H1 (cell line): ENCODE measurements around the gene SLC12A8.

ENCODE experiments used
- CTCF ChIP-seq, 3 experiments: IDR thresholded peaks; 1 replicate in 2 of 3; 2 replicates in 1 of 3; pipeline versions ENCODE4 v1.5.1 to v1.6.1; 2011; ENCODE audit warnings: low read length in 3 of 3, mild to moderate bottlenecking in 3 of 3, inconsistent platforms in 2 of 3, low read depth in 1 of 3, moderate library complexity in 1 of 3; ENCODE audit not compliant: insufficient read depth in 1 of 3; ENCODE audit errors: control extremely low read depth in 1 of 3
- EZH2 ChIP-seq: fragments of 200-600 bp; sonication (generic); IDR thresholded peaks from 2 replicates; pipeline ENCODE4 v1.7.1; 2012; ENCODE audit warnings: low read depth, mild to moderate bottlenecking, moderate library complexity, low read length, inconsistent platforms; ENCODE audit not compliant: severe bottlenecking
- GTF2F1 ChIP-seq: IDR thresholded peaks from 2 replicates; pipeline ENCODE4 v1.6.1; 2012; ENCODE audit warnings: low read depth, low read length, improper control_type of control experiment, borderline replicate concordance
- HDAC2 ChIP-seq, 2 experiments: fragments of 300-600 bp in 1 of 2; sonication (generic) in 1 of 2; IDR thresholded peaks; 2 replicates each; pipeline ENCODE4 v1.6.1; 2011 to 2012; ENCODE audit warnings: low read depth in 2 of 2, low read length in 2 of 2, mild to moderate bottlenecking in 2 of 2, moderate library complexity in 2 of 2, borderline replicate concordance in 1 of 2, inconsistent platforms in 1 of 2
- KDM1A ChIP-seq: fragments of 200-600, 300-600 bp; sonication (generic); IDR thresholded peaks from 2 replicates; pipeline ENCODE4 v1.7.1; 2016; ENCODE audit warnings: mild to moderate bottlenecking, low read length, borderline replicate concordance
- POLR2A ChIP-seq, 2 experiments: IDR thresholded peaks; 1 replicate in 1 of 2; 2 replicates in 1 of 2; pipeline ENCODE4 v1.6.1; 2011; ENCODE audit warnings: low read depth in 2 of 2, low read length in 2 of 2, mild to moderate bottlenecking in 2 of 2; ENCODE audit errors: control extremely low read depth in 1 of 2
- POLR2AphosphoS5 ChIP-seq: IDR thresholded peaks from 2 replicates; pipeline ENCODE4 v1.6.1; 2011; ENCODE audit warnings: low read depth, low read length
- SIN3A ChIP-seq, 2 experiments: IDR thresholded peaks in 1 of 2; conservative IDR thresholded peaks in 1 of 2; 2 replicates each; pipeline ENCODE4 v1.6.1; 2011 to 2012; ENCODE audit warnings: low read length in 2 of 2, improper control_type of control experiment in 1 of 2, low read depth in 1 of 2, mild to moderate bottlenecking in 1 of 2
- TAF1 ChIP-seq: IDR thresholded peaks from 2 replicates; pipeline ENCODE4 v1.6.1; 2011; ENCODE audit warnings: mild to moderate bottlenecking, low read depth, low read length

- no peak for TF ChIP-seq CTCF (IDR thresholded peaks at IDR 0.05; ENCODE audit: control extremely low read depth in 1 of 3, insufficient read depth in 1 of 3, low read depth in 1 of 3, low read length in 3 of 3)
- TF ChIP-seq HDAC2 (IDR thresholded peaks at IDR 0.05; ENCODE audit: borderline replicate concordance in 1 of 2, low read depth in 2 of 2, low read length in 2 of 2) = no peak
- TF ChIP-seq POLR2A (IDR thresholded peaks at IDR 0.05; ENCODE audit: control extremely low read depth in 1 of 2, low read depth in 2 of 2, low read length in 2 of 2) = no peak
- no peak for TF ChIP-seq GTF2F1
- no peak for TF ChIP-seq EZH2
- no peak for TF ChIP-seq SIN3A (conservative IDR thresholded peaks at IDR 0.05 in 1 of 2, IDR thresholded peaks at IDR 0.05 in 1 of 2; ENCODE audit: low read depth in 1 of 2, low read length in 2 of 2)
- TF ChIP-seq TAF1 = no peak
- no peak for TF ChIP-seq KDM1A
- no peak for TF ChIP-seq POLR2AphosphoS5
Observed at GRCh38 chr3:125119752-125120378, 92.7 kb downstream of the SLC12A8 start.
